HPDE6-E6E7 (cell line): ENCODE measurements around the gene GLI2.

Source experiments
- DNase-seq: peaks from one replicate; pipeline ENCODE4 v3.0.0; 2011; ENCODE audit warnings: missing footprints; ENCODE audit errors: extremely low spot score

Gene GLI2

DNA sequence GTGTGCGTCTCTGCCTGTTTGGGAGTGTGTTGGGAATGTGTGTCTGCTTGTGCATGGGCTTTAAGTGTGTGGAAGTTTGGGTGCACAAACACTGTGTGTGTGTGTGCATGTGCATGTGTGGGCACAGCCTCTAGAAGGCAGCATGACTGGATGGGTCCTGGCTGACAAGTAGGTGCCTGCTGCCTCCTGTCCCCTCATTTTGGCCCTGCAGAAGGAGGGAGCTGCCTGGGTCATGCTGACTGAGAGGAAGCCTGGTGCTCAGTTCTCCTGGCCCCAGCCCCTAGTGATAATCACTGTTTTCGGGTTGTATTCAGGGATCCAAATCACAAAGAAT is 34.1 kb downstream of the GLI2 start:
- DNase-seq = no peak

DNA sequence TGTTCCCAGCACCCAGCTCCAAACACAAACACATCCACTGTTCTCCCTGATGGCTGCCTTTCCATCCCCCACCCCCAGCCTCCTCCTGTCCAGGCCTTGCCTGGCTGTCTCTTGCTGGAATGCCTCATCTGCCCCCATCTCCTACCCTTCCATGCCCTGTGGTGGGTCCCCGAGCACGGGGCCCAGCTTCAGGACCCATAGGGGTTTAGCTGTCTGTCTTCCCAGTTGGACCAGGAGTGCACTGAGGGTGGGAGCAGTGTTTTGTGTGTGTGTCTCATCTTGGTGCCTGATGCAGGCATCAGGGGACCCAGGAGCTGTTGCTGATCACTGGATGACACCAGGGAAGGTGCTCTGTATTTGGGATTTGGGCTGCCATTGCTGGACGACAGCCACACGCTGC is 34.5 kb downstream of the GLI2 start:
- no peak for DNase-seq

- DNase-seq = no peak
Observed at GRCh38 chr2:120770641-120771040, 35.0 kb downstream of the GLI2 start.

DNA sequence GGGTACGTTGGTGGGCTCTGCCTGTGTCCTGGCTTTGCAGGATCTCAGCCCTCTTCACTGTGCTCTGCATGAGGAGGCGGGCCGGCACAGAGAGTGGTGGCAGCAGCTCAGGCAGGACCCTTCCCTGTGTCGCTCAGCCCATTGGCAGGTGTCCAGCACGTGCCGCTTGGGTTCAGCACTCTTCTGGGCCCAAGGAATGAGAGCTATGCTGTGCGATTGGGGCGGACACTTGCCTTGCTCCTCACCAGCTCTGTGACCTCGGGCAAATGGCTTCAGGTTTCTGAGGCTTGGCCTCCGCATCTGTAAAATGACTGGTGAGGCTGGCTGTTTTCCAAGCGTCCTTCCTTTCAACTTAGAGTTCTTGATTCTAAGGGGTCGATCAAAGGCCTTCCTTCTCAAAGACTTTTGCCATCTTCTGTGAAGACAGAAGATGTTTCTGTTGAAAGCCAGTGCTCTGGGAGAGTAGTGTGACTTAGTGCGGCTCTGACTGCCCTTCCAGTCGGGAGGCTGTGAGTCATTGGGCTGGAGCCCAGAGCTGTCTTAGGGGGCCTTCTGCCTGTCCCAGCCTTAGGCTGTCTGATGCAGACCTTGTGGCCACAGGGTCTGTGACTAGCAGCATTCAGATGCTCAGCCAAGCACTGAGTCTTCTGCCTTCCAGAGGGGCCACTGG is 35.6 kb downstream of the GLI2 start:
- peak; percentile 54 for DNase-seq

GRCh38 chr2:120771781-120772208 is 36.1 kb downstream of the GLI2 start:
- DNase-seq = no peak

DNA sequence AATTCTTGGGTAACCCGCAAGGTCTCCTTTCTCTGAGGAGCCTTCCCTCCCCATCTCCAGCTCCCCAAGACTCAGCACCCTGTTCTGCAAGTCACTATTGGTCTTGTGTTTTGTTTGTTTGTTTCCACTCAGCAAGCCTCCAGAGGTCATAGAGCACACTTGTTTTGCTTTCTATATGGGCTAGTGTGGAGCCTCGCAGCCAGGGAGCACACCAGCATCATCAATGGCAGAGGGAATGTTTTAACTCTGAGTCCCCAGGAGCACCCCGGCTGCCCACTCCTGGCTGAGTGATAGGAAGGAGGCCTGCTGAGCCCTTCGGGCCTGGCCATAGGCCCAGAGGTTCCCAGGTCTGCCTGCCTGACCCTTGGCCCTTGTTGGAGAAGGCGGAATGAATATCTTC is 36.6 kb downstream of the GLI2 start:
- DNase-seq = no peak

DNA sequence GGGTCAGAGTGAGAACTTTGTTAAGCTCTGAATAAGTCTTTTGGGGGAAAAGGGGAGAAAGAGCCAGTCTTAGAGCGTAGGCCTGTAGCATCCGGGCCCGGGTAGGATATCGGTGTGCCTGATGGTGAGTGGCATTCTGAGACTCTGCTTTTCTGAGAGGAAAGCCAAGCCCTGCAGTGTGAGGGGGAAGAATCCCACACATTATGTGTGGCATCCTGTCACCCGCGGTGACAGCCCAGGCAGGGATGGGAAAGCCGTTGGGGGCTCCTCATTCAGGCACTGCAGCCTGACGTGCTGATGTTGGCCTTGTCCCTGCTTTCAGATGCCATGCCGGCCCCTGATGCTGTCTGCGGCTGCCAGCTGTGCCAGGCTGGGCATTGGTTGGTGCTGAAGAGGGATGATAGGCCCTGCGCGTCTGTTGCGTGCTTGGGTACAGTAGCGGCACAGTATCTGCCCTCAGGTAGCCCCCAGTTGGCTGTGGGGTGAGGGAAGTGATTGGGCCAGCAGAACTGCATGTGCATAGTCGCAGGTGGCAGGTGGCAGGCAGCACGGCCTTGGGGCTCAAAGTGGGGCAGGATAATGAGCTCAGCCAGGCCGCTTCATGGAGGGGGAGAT is 37.6 kb downstream of the GLI2 start:
- DNase-seq = no peak

- DNase-seq = no peak
Observed at GRCh38 chr2:120774557-120775160, 39.0 kb downstream of the GLI2 start.

GRCh38 chr2:120775194-120775593 is 39.5 kb downstream of the GLI2 start:
- DNase-seq = no peak

- DNase-seq = no peak
Observed at GRCh38 chr2:120775801-120776589, 40.3 kb downstream of the GLI2 start.

GRCh38 chr2:120776649-120777048 is 41.0 kb downstream of the GLI2 start:
- DNase-seq = no peak

- DNase-seq = no peak
Observed at GRCh38 chr2:120777170-120777751, 41.6 kb downstream of the GLI2 start.

DNA sequence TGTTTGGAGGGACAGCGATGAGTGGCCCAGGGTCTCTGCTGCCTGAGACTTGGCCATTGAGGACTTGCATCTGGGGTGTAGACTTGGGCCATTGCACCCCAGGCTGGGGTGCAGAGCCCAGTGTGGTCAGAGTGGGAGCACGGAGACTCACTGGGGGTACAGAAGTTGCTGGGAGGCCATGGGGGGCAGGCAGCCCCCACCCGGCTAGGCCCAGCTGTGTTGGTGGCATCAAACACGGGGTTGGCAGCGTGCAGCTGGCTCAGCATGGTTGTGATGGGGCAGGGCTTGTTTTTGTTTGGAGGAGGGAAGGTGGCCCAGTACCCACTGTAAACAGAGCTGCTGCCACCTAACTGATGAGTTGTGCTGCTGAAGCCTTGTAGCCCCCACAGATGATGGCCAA is 42.1 kb downstream of the GLI2 start:
- no peak for DNase-seq

GRCh38 chr2:120778244-120778643 is 42.6 kb downstream of the GLI2 start:
- no peak for DNase-seq

- no peak for DNase-seq
Observed at GRCh38 chr2:120779781-120780283, 44.2 kb downstream of the GLI2 start.

GRCh38 chr2:120780402-120780801 is 44.7 kb downstream of the GLI2 start:
- no peak for DNase-seq

DNA sequence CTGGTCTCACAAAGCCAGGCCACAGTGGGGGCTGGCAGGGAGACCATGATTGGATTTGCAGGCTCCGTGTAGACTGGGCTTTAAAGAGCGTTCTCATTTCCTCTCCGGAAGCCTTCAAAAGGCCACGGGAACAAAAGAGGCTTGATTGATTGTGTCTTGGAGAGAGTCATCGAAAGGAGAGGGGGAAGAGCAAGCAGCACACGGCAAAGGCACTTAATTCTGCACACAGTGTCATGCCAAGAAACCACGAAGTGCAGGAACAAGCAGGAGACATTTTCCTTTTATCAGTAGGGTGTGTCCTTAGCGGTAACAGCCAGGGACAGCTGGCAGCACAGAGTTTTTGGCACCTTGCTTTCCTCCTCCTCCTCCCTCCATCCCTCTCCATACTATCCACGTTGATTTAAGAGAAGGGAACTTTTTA is 47.7 kb downstream of the GLI2 start:
- DNase-seq = no peak

DNA sequence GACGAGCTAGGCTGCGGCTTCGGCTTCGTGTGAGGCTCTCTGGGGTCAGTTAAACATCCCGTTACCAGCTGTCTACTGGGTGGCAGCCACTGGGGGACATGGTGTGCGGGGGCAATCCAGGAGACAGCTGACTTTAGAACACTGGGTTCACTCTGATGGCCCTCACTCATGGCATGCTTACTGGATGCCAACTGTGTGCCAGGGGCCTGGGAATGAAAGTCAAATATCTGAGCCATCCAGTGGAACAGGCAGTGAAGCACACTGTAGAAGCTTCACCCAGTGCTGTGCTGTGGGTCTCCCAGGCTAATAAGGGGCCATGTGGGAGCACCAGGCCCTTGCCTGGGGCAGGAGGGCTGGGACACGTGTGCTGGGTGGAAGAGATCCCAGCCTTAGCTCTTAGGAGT is 48.3 kb downstream of the GLI2 start:
- no peak for DNase-seq
